ENCODE measurements around the gene BBS1. TPM values are rescaled to one million over a fixed set of nuclear protein-coding genes. Genes with fewer than 3 reads are reported as not detected.

The BBS1 gene
- total RNA-seq, 3 donors from 2014 or later = 51.5 to 79.5 (median 63.8) TPM

DNA sequence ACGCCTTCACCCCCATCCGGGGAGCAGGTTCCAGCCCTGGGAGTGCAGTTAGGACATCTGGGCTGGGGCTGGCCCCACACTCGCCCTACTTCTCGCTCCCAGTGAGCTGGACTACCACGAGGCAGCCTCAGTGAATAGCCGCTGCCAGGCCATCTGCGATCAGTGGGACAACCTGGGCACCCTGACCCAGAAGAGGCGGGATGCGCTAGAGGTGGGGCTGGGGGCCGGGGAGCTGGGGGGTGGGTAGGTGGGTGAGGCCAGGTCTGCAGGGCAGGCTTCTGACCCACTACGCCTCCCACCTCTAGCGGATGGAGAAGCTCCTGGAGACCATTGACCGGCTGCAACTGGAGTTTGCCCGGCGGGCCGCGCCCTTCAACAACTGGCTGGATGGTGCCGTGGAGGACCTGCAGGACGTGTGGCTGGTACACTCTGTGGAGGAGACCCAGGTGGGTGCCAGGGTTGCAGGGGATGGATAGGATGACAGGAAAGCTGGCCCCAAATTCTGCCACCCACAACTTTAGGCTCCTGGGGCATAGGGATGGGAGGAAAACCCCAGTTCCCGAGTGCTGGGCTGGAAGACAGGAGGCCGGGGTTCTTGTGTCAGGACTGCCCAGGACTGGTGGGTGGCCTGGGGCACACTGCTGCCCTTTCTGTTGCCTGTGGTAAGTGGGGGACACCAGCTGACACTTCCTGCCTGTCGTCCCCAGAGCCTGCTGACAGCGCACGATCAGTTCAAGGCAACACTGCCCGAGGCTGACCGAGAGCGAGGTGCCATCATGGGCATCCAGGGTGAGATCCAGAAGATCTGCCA is 49.6 kb downstream of the BBS1 start:
- no peaks in the 10 kb centered on the region for H3K4me1 ChIP-seq
- TF ChIP-seq POLR2A (IDR thresholded peaks at IDR 0.05) = no peak
- no peak for TF ChIP-seq POLR2AphosphoS5 (IDR thresholded peaks at IDR 0.05)
- TF ChIP-seq, protein P1, sequence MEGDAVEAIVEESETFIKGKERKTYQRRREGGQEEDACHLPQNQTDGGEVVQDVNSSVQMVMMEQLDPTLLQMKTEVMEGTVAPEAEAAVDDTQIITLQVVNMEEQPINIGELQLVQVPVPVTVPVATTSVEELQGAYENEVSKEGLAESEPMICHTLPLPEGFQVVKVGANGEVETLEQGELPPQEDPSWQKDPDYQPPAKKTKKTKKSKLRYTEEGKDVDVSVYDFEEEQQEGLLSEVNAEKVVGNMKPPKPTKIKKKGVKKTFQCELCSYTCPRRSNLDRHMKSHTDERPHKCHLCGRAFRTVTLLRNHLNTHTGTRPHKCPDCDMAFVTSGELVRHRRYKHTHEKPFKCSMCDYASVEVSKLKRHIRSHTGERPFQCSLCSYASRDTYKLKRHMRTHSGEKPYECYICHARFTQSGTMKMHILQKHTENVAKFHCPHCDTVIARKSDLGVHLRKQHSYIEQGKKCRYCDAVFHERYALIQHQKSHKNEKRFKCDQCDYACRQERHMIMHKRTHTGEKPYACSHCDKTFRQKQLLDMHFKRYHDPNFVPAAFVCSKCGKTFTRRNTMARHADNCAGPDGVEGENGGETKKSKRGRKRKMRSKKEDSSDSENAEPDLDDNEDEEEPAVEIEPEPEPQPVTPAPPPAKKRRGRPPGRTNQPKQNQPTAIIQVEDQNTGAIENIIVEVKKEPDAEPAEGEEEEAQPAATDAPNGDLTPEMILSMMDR (IDR thresholded peaks at IDR 0.05) = no peak
- H3K27ac ChIP-seq = peak overlapping the region in 1 of 2 donors; percentile 7
- no peak for DNase-seq (ENCODE audit: low spot score in 2 of 2)
- H3K27me3 ChIP-seq = peaks cover 0 to 4% of the 10 kb centered on the region in 2 donors
- H3K9me3 ChIP-seq = no peaks in the 10 kb centered on the region
- H3K36me3 ChIP-seq = no peaks in the 10 kb centered on the region
- H3K4me3 ChIP-seq = no peak overlapping the region
- intact Hi-C loops (cut with DNase I; ENCODE audit: low total_unique reads) = no loop called here

DNA sequence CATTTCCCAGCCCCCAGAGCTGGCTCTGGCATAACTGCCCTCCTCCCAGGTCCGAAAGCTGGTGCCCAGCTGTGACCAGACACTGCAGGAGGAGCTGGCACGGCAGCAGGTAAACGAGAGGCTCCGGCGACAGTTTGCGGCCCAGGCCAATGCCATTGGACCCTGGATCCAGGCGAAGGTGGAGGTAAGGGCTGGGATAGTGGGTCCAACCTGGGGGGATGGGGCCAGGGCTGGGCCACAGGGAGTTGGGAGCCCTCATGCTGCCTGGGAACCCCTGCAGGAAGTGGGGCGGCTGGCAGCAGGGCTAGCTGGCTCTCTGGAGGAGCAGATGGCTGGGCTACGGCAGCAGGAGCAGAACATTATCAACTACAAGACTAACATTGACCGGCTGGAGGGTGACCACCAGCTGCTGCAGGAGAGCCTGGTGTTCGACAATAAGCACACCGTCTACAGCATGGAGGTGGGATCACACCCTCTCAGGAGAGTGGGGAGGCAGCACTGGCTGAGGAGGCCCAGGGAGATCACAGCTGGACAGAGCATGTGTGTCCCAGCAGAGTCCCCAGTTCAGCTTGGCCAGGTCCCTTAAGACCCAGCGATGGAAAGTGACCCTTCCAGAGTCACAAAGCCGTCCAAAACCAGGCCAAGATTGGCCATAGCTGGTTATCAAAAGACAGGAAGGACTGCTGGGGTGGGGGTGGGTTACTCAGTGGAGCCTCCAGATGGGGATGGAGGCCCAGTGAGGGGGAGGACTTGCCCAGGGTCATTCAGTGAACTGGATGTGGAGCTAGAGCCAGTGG is 50.9 kb downstream of the BBS1 start:
- no peaks in the 10 kb centered on the region for H3K4me1 ChIP-seq
- DNase-seq (ENCODE audit: low spot score in 2 of 2) = no peak
- no peaks in the 10 kb centered on the region for H3K36me3 ChIP-seq
- no peak overlapping the region for H3K4me3 ChIP-seq
- peaks cover 0 to 4% of the 10 kb centered on the region in 2 donors for H3K27me3 ChIP-seq
- no peak overlapping the region for H3K27ac ChIP-seq
- no peaks in the 10 kb centered on the region for H3K9me3 ChIP-seq
- intact Hi-C loops (cut with DNase I; ENCODE audit: low total_unique reads) = no loop called here
- TF ChIP-seq, protein P1 (IDR thresholded peaks at IDR 0.05) = no peak
- TF ChIP-seq POLR2AphosphoS5 (IDR thresholded peaks at IDR 0.05) = no peak
- no peak for TF ChIP-seq POLR2A (IDR thresholded peaks at IDR 0.05)

DNA sequence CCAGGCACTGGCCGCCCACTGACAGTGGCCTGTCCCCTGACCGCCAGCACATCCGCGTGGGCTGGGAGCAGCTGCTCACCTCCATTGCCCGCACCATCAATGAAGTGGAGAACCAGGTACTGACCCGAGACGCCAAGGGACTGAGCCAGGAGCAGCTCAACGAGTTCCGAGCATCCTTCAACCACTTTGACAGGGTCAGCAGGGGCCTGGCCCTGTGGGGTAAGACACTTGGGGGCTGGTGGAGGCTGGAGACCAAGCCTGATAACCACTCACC is 51.5 kb downstream of the BBS1 start:
- Histone ChIP-seq H3K27me3 (peaks cover 0 to 4% of the 10 kb centered on the region in 2 donors), H3K9me3 (no peaks in the 10 kb centered on the region), H3K36me3 (no peaks in the 10 kb centered on the region), H3K4me3 (no peak overlapping the region), H3K27ac (no peak overlapping the region), H3K4me1 (no peaks in the 10 kb centered on the region)
- no peak for DNase-seq (ENCODE audit: low spot score in 2 of 2)
- TF ChIP-seq POLR2AphosphoS5 (IDR thresholded peaks at IDR 0.05) (no peak), POLR2A (IDR thresholded peaks at IDR 0.05) (no peak)
- intact Hi-C loops (cut with DNase I; ENCODE audit: low total_unique reads) = no loop called here

DNA sequence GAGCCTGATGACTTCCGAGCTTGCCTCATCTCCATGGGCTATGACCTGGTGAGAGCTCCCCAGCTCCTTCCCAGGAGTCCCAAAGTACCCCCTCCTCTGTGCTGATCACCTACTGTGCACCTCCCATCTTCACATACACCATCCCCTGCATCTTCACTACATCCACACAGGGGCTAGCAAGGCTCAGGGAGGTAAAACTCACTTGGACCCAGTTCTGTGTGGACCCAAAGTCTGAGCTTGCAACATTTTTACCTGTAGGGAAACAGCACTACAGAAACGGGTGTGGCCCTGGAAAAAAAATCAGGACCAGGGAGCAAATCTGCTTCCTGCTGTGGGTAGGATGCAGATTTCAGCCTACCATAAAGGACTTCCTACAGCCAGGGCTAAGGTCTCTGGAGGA is 51.8 kb downstream of the BBS1 start:
- no peak for TF ChIP-seq POLR2AphosphoS5 (IDR thresholded peaks at IDR 0.05)
- TF ChIP-seq, protein P1 (IDR thresholded peaks at IDR 0.05) = no peak
- TF ChIP-seq POLR2A (IDR thresholded peaks at IDR 0.05) = no peak
- no peaks in the 10 kb centered on the region for H3K9me3 ChIP-seq
- H3K4me3 ChIP-seq = no peak overlapping the region
- no peaks in the 10 kb centered on the region for H3K4me1 ChIP-seq
- DNase-seq (ENCODE audit: low spot score in 2 of 2) = no peak
- intact Hi-C loops (cut with DNase I; ENCODE audit: low total_unique reads) = no loop called here
- no peaks in the 10 kb centered on the region for H3K36me3 ChIP-seq
- peaks cover 0 to 4% of the 10 kb centered on the region in 2 donors for H3K27me3 ChIP-seq
- no peak overlapping the region for H3K27ac ChIP-seq

DNA sequence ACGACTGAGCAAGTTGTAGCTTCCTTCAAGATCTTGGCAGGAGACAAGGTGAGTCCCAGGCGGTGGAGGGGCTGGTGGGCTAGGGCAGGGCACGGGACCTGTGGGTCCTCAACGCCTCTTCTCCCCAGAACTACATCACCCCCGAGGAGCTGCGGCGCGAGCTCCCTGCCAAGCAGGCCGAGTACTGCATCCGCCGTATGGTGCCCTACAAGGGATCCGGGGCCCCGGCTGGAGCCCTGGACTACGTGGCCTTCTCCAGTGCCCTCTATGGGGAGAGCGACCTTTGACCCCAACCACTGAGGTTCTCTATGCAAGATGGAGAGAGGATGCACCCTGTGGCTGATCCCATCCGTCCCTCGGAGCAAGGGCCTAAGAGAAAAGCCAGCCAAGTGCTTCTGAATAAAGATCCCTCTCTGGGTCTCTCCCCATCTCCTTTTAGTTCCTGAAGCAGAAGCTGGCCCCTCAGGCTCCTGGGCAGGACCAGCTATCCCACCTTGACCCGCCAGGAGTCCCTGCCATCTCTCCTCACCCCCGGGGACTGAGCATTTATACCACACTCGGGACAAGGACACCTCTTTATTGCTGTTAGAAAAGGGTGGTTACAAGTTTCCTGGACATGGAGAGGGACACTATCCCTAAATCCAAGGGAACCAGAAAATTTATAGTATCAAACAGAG is 52.6 kb downstream of the BBS1 start:
- TF ChIP-seq, protein P1 (IDR thresholded peaks at IDR 0.05) = no peak
- TF ChIP-seq POLR2A (IDR thresholded peaks at IDR 0.05) = no peak
- TF ChIP-seq POLR2AphosphoS5 (IDR thresholded peaks at IDR 0.05) = no peak
- H3K27ac ChIP-seq = no peak overlapping the region
- no peaks in the 10 kb centered on the region for H3K36me3 ChIP-seq
- H3K4me1 ChIP-seq = no peaks in the 10 kb centered on the region
- DNase-seq (ENCODE audit: low spot score in 2 of 2) = no peak
- H3K27me3 ChIP-seq = peaks cover 0 to 2% of the 10 kb centered on the region in 2 donors
- intact Hi-C loops (cut with DNase I; ENCODE audit: low total_unique reads) = no loop called here
- H3K9me3 ChIP-seq = no peaks in the 10 kb centered on the region
- H3K4me3 ChIP-seq = no peak overlapping the region

Data from breast epithelium (tissue), 4 donors.